Esophagus muscularis mucosa (tissue), 4 donors: ENCODE measurements around the gene NDUFS3. TPM values are rescaled to one million over a fixed set of nuclear protein-coding genes. Genes with fewer than 3 reads are reported as not detected.

Experiments
- DNase-seq: peaks from one replicate; pipeline ENCODE4 v3.0.0-alpha.2; 2017; ENCODE audit errors: extremely low spot score
- H3K27ac ChIP-seq, 4 donors: fragments of 200-600 bp; sonication (generic); replicated peaks in 1 of 4; 1 replicate in 3 of 4; 2 replicates in 1 of 4; pipeline ENCODE4 v1.5.1; 2016 to 2019; ENCODE audit warnings: mild to moderate bottlenecking in 1 of 4
- H3K27me3 ChIP-seq, 4 donors: fragments of 200-600 bp; sonication (generic); one replicate each; pipeline versions ENCODE4 v1.5.1 to v1.6.0; 2016 to 2019
- H3K36me3 ChIP-seq, 4 donors: fragments of 200-600 bp; sonication (generic); one replicate each; pipeline ENCODE4 v1.5.1; 2016 to 2019
- H3K4me1 ChIP-seq, 4 donors: fragments of 200-600 bp; sonication (generic); one replicate each; pipeline ENCODE4 v1.5.1; 2016 to 2019
- H3K4me3 ChIP-seq, 4 donors: fragments of 200-600 bp; sonication (generic); 1 replicate in 2 of 4; 2 replicates in 2 of 4; pipeline ENCODE4 v1.5.1; 2016 to 2019; ENCODE audit warnings: mild to moderate bottlenecking in 4 of 4, moderate library complexity in 1 of 4
- H3K9me3 ChIP-seq, 4 donors: fragments of 200-600 bp; sonication (generic); 1 replicate in 3 of 4; 2 replicates in 1 of 4; pipeline ENCODE4 v1.5.1; 2016 to 2019
- CTCF ChIP-seq, 3 experiments: fragments of 200-600 bp in 2 of 3; fragments of 450-650 bp in 1 of 3; sonication (generic) in 2 of 3; IDR thresholded peaks; one replicate each; pipeline ENCODE4 v1.5.1; 2017 to 2019; ENCODE audit warnings: antibody characterized with exemption in 3 of 3, mild to moderate bottlenecking in 2 of 3, moderate library complexity in 1 of 3
- EP300 ChIP-seq: sonication (generic); formaldehyde crosslinking; IDR thresholded peaks from one replicate; pipeline ENCODE4 v1.6.1; 2017; ENCODE audit warnings: antibody characterized with exemption
- POLR2A ChIP-seq: fragments of 450-650 bp; IDR thresholded peaks from one replicate; pipeline ENCODE4 v1.6.1; 2017; ENCODE audit warnings: antibody characterized with exemption, moderate library complexity, mild to moderate bottlenecking, low read depth
- POLR2AphosphoS5 ChIP-seq, 2 donors: sonication (generic); formaldehyde crosslinking; IDR thresholded peaks; one replicate each; pipeline ENCODE4 v1.6.1; 2017; ENCODE audit warnings: antibody characterized with exemption in 2 of 2
- WGBS: methylation state at CpG from one replicate; pipeline ENCODE4 v1.1.5; 2018; 5-methylcytosine and 5-hydroxymethylcytosine counted together
- intact Hi-C: fragments of 100-400 bp; cut with DNase I; formaldehyde crosslinking; loops from one replicate; pipeline ENCODE4 v1.15.1; 2023
- total RNA-seq, 4 donors: library from RNA; depleted of rRNA; stranded (reverse); fragments of >200 nt; gene quantifications; one replicate each; pipeline versions ENCODE4 v1.1.0 to v1.2.1, GENCODE V29; 2016

Gene NDUFS3
- total RNA-seq, 4 donors from 2014 or later = 53.5 to 76.7 (median 72.0) TPM

- H3K4me1 ChIP-seq = peaks cover 0 to 28% (median 22%) of the 10 kb centered on the region in 4 donors
- no peak within 1 kb of the TSS for H3K4me3 ChIP-seq
- TF ChIP-seq POLR2AphosphoS5 (IDR thresholded peaks at IDR 0.05) = no peak
- TF ChIP-seq POLR2A = no peak
- TF ChIP-seq EP300 = no peak
- no peak for TF ChIP-seq CTCF (IDR thresholded peaks at IDR 0.05)
- WGBS = 82% methylated on average over 10 of the region's 12 CpGs
- no peaks in the 10 kb centered on the region for H3K9me3 ChIP-seq
- no peak for DNase-seq
- peak within 1 kb of the TSS in 1 of 4 donors; percentile 18 for H3K27ac ChIP-seq
- intact Hi-C loops = no loop called here
- H3K27me3 ChIP-seq = peaks cover 0 to 24% (median 10%) of the 10 kb centered on the region in 4 donors
- peaks cover 39 to 49% (median 43%) of the 10 kb centered on the region in 4 donors for H3K36me3 ChIP-seq
These were observed 7.4 kb downstream of the NDUFS3 start, which contains the start of gene FAM180B for GRCh38 chr11:47586098-47586855. Gene FAM180B, plus strand, starts transcription at chr11:47586678. Its CDS starts 91 bp downstream, at chr11:47586769.

GRCh38 chr11:47587039-47587716, 8.3 kb downstream of the NDUFS3 start:
- H3K27me3 ChIP-seq = peaks cover 0 to 33% (median 13%) of the 10 kb centered on the region in 4 donors
- no peak for DNase-seq
- H3K36me3 ChIP-seq = peaks cover 30 to 40% (median 34%) of the 10 kb centered on the region in 4 donors
- peaks cover 0 to 28% (median 22%) of the 10 kb centered on the region in 4 donors for H3K4me1 ChIP-seq
- TF ChIP-seq POLR2AphosphoS5 (IDR thresholded peaks at IDR 0.05) (no peak), CTCF (IDR thresholded peaks at IDR 0.05) (no peak), EP300 (no peak), POLR2A (no peak)
- 66% methylated on average over 6 of the region's 6 CpGs for WGBS
- H3K4me3 ChIP-seq = no peak overlapping the region
- no peaks in the 10 kb centered on the region for H3K9me3 ChIP-seq
- H3K27ac ChIP-seq = peak overlapping the region in 1 of 4 donors; percentile 18
- intact Hi-C loops = no loop called here

- DNase-seq = no peak
- no peak overlapping the region for H3K4me3 ChIP-seq
These were observed 9.0 kb downstream of the NDUFS3 start for GRCh38 chr11:47587723-47588326.

GRCh38 chr11:47589118-47589517, 10.2 kb downstream of the NDUFS3 start:
- H3K27me3 ChIP-seq = peaks cover 0 to 53% (median 28%) of the 10 kb centered on the region in 4 donors
- H3K36me3 ChIP-seq = peaks cover 10 to 21% (median 14%) of the 10 kb centered on the region in 4 donors
- DNase-seq = no peak
- H3K4me3 ChIP-seq = peak overlapping the region; percentile 41 to 60 (median 50)
- intact Hi-C loops = no loop called here
- no peak for TF ChIP-seq POLR2AphosphoS5 (IDR thresholded peaks at IDR 0.05)
- TF ChIP-seq CTCF (IDR thresholded peaks at IDR 0.05) = no peak
- no peak for TF ChIP-seq POLR2A
- TF ChIP-seq EP300 = no peak
- WGBS = 80% methylated on average over 11 of the region's 11 CpGs
- peak overlapping the region in 3 of 4 donors; percentile 35 to 44 (median 36) for H3K27ac ChIP-seq
- peaks cover 6 to 37% (median 31%) of the 10 kb centered on the region in 4 donors for H3K4me1 ChIP-seq
- no peaks in the 10 kb centered on the region for H3K9me3 ChIP-seq

More at GRCh38 chr11:47587723-47588326, 9.0 kb downstream of the NDUFS3 start:
- Histone ChIP-seq H3K27ac (peak overlapping the region in 1 of 4 donors; percentile 18), H3K9me3 (no peaks in the 10 kb centered on the region), H3K27me3 (peaks cover 0 to 40% (median 16%) of the 10 kb centered on the region in 4 donors), H3K4me1 (peaks cover 0 to 28% (median 22%) of the 10 kb centered on the region in 4 donors), H3K36me3 (peaks cover 23 to 34% (median 27%) of the 10 kb centered on the region in 4 donors)
- intact Hi-C loops = no loop called here
- TF ChIP-seq EP300 = no peak
- TF ChIP-seq POLR2AphosphoS5 (IDR thresholded peaks at IDR 0.05) = no peak
- TF ChIP-seq POLR2A = no peak
- TF ChIP-seq CTCF (IDR thresholded peaks at IDR 0.05) = no peak
- WGBS = no CpG with 5 or more reads among the region's 14 CpGs
